ENCODE results near the gene POLR2H. TPM values are rescaled to one million over a fixed set of nuclear protein-coding genes. Genes with fewer than 3 reads are reported as not detected.
A peak's percentile ranks its signal among the peaks of the same experiment; 100 is the strongest.

POLR2H gene
- total and polyA plus RNA-seq, 2 of the 4 experiments (the other 2 are of a cell fraction): 47.7 to 130 TPM

DNA sequence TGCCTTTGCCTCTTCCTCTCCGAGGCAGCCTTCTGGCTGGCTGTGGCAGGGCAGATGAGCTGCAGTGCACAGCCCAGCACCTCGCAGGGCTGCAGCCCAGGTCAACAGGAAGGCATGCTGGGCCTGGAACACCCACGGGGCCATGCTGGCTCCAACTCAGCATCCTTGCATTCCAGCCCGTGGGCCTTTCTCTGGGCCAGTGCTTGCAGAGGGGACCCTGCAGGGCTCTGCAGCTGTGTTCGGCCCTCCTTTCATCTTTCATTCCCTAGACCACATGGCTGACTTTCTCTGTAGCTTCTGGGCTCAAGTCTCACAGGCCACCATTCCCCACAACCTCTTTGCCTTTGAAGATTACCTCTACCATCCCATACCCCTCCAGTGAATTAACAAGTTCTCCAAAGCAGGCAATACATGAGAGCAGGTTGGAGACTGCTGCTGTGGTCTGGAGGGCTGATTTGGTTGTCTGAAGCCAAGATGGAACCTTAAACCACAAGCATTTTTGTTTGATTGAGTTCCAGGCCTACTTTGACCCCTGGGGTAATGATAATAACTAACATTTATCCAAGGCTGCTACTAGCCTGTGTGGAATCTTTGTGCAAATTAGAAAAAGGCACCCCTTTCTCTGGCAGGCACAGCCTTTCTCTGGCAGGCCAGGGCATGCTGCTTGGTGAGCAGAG, 18.2 kb upstream of the POLR2H start:
- Histone ChIP-seq H3K56ac (ENCODE audit: extremely low read depth, insufficient read depth, low read length) (no peak overlapping the region), H3K23ac (ENCODE audit: low read depth, low read length) (no peak overlapping the region), H3K27me3 (ENCODE audit: control insufficient read depth, insufficient read depth, low read length) (no peaks in the 10 kb centered on the region), H3K27ac (ENCODE audit: insufficient read depth, low read length) (no peak overlapping the region), H2BK5ac (ENCODE audit: low read depth, low read length, poor library complexity, severe bottlenecking) (no peak overlapping the region), H4K8ac (ENCODE audit: low read depth in 2 of 2, low read length in 2 of 2) (no peak overlapping the region), H3K79me1 (ENCODE audit: low read depth in 1 of 2, low read length in 2 of 2) (peaks cover 13 to 45% of the 10 kb centered on the region in 2 experiments; a peak in 3 of 4 replicates), H2BK20ac (ENCODE audit: low read depth, low read length) (no peak overlapping the region), H2AK9ac (replicated peaks; ENCODE audit: low read depth, low read length, poor library complexity) (no peak overlapping the region), H3K4ac (ENCODE audit: low read depth, low read length) (no peak overlapping the region), H2AK5ac (ENCODE audit: low read depth, low read length) (no peak overlapping the region), H3K18ac (ENCODE audit: low read depth, low read length) (no peak overlapping the region), H3K9ac (ENCODE audit: low read depth, low read length) (no peak overlapping the region), H3K14ac (replicated peaks; ENCODE audit: low read depth, low read length) (no peak overlapping the region), H2AFZ (replicated peaks; ENCODE audit: low read length, poor library complexity) (no peak overlapping the region), H3K4me2 (ENCODE audit: low read depth, low read length) (no peak overlapping the region), H2BK120ac (ENCODE audit: low read depth, low read length) (no peak overlapping the region), H4K5ac (ENCODE audit: low read depth, low read length) (no peak overlapping the region), H3K4me3 (ENCODE audit: insufficient read depth, low read depth, low read length) (no peak overlapping the region), H3K9me3 (ENCODE audit: control insufficient read depth, insufficient read depth, low read length) (no peaks in the 10 kb centered on the region), H3K9me1 (ENCODE audit: insufficient read depth, low read length) (peaks cover 16% of the 10 kb centered on the region), H3K4me1 (ENCODE audit: control insufficient read depth, insufficient read depth, low read length) (peaks cover 27% of the 10 kb centered on the region), H4K91ac (ENCODE audit: insufficient read depth, low read depth, low read length) (no peak overlapping the region), H3K36me3 (ENCODE audit: control insufficient read depth, insufficient read depth, low read length) (peaks cover 24% of the 10 kb centered on the region), H4K20me1 (ENCODE audit: insufficient read depth, low read length) (peaks cover 10% of the 10 kb centered on the region; the same call in 1 of the 2 replicates), H2BK15ac (ENCODE audit: low read depth, low read length) (no peak overlapping the region)
- CTCF ChIA-PET: no interaction called here
- intact Hi-C loops (cut with micrococcal nuclease) (loop anchor here (10.0 kb wide), 1 partner anchor 1431 kb away; no protein-coding TSS in a partner anchor), in situ Hi-C loops (cut with MboI; ENCODE audit: low sequenced_read_pairs) (no loop called here), dilution Hi-C loops (cut with HindIII; ENCODE audit: low sequenced_read_pairs, unreplicated experiment) (no loop called here)
- TF ChIP-seq SMC3 (IDR thresholded peaks at IDR 0.05; ENCODE audit: low read depth, low read length): no peak
- no peak for TF ChIP-seq MXI1 (IDR thresholded peaks at IDR 0.05; ENCODE audit: borderline replicate concordance, low read depth, low read length)
- TF ChIP-seq MAFK (IDR thresholded peaks at IDR 0.05; ENCODE audit: low read depth, low read length): no peak
- no peak for TF ChIP-seq RFX5 (IDR thresholded peaks at IDR 0.05; ENCODE audit: low read depth, low read length)
- no peak for TF ChIP-seq BHLHE40 (IDR thresholded peaks at IDR 0.05; ENCODE audit: low read depth, low read length)
- TF ChIP-seq POLR2A (IDR thresholded peaks at IDR 0.05; ENCODE audit: low read depth, low read length): no peak
- TF ChIP-seq, protein P1, sequence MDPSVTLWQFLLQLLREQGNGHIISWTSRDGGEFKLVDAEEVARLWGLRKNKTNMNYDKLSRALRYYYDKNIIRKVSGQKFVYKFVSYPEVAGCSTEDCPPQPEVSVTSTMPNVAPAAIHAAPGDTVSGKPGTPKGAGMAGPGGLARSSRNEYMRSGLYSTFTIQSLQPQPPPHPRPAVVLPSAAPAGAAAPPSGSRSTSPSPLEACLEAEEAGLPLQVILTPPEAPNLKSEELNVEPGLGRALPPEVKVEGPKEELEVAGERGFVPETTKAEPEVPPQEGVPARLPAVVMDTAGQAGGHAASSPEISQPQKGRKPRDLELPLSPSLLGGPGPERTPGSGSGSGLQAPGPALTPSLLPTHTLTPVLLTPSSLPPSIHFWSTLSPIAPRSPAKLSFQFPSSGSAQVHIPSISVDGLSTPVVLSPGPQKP (IDR thresholded peaks at IDR 0.05; ENCODE audit: borderline replicate concordance, low read depth, low read length): no peak
- peak; percentile 13 for ATAC-seq (ENCODE audit: low read depth)
- no CpG with 5 or more reads among the region's 5 CpGs for WGBS, 2 experiments (ENCODE audit: extremely low coverage in 2 of 2, insufficient read length in 1 of 2)
- POLR2A ChIA-PET (ENCODE audit: unreplicated experiment): no interaction called here
- DNase-seq: peak; percentile 42
- BruUV-seq (replicated peaks): no TSS peak

Data from IMR-90 (cell line).